Natural killer cell (primary cell): Measurements from ENCODE around the gene CAMTA2. TPM values are rescaled to one million over a fixed set of nuclear protein-coding genes. Genes with fewer than 3 reads are reported as not detected.

Experiments used
- ATAC-seq, 3 donors: fragments of 150-1000 bp in 2 of 3; fragments of 200-7000 bp in 1 of 3; cut with Tn5 transposase; 1 replicate in 1 of 3; 2 replicates in 2 of 3; pipeline ENCODE4 v1.10.0; 2021; ENCODE audit warnings: mild to moderate bottlenecking in 2 of 3, moderate library complexity in 2 of 3
- DNase-seq, 2 donors: peaks; one replicate each; pipeline versions ENCODE4 v3.0.0 to v3.0.0-alpha.2; 2013 to 2021; ENCODE audit warnings: mixed read lengths in 1 of 2
- H3K27ac ChIP-seq: one replicate; pipeline ENCODE4 v1.5.1; 2013; ENCODE audit warnings: mild to moderate bottlenecking, low read length
- H3K27me3 ChIP-seq: one replicate; pipeline ENCODE4 v1.6.1; 2013; ENCODE audit warnings: low read length; ENCODE audit not compliant: control insufficient read depth, insufficient read depth
- H3K36me3 ChIP-seq: one replicate; pipeline ENCODE4 v1.6.1; 2013; ENCODE audit warnings: low read length; ENCODE audit not compliant: control insufficient read depth, insufficient read depth
- H3K4me1 ChIP-seq: one replicate; pipeline ENCODE4 v1.6.1; 2013; ENCODE audit warnings: low read length; ENCODE audit not compliant: control insufficient read depth, insufficient read depth
- H3K4me3 ChIP-seq: one replicate; pipeline ENCODE4 v1.5.1; 2013; ENCODE audit warnings: low read length
- H3K9me3 ChIP-seq: one replicate; pipeline ENCODE4 v1.6.1; 2013; ENCODE audit warnings: low read length; ENCODE audit not compliant: control insufficient read depth, insufficient read depth
- H3K27ac Mint-ChIP-seq, 2 donors: one replicate each; pipeline ENCODE4 v1.8.0; 2022; ENCODE audit warnings: mild to moderate bottlenecking in 2 of 2, mixed read lengths in 2 of 2, moderate library complexity in 1 of 2
- H3K27me3 Mint-ChIP-seq, 2 donors: one replicate each; pipeline ENCODE4 v1.8.0; 2022; ENCODE audit warnings: low read depth in 2 of 2, mixed read lengths in 2 of 2
- H3K36me3 Mint-ChIP-seq: one replicate; pipeline ENCODE4 v1.8.0; 2022; ENCODE audit warnings: mixed read lengths
- H3K4me1 Mint-ChIP-seq, 2 donors: one replicate each; pipeline ENCODE4 v1.8.0; 2022; ENCODE audit warnings: mixed read lengths in 2 of 2
- H3K4me3 Mint-ChIP-seq: one replicate; pipeline ENCODE4 v1.8.0; 2022; ENCODE audit warnings: mild to moderate bottlenecking, moderate library complexity, mixed read lengths
- H3K9me3 Mint-ChIP-seq, 2 donors: one replicate each; pipeline ENCODE4 v1.8.0; 2022; ENCODE audit warnings: mixed read lengths in 2 of 2
- WGBS: methylation state at CpG from one replicate; pipeline ENCODE4 v1.1.7; 2013; ENCODE audit warnings: missing lambda C conversion rate; ENCODE audit not compliant: insufficient coverage; 5-methylcytosine and 5-hydroxymethylcytosine counted together
- intact Hi-C: fragments of 100-400 bp; cut with micrococcal nuclease; formaldehyde crosslinking; loops from one replicate; pipeline ENCODE4 v1.14.2; 2022
- total RNA-seq, 4 donors: library from RNA; stranded (reverse); fragments of 120-200 nt in 1 of 4; gene quantifications; one replicate each; pipeline versions ENCODE4 v1.2.3 to v1.2.4, GENCODE V29; 2013 to 2022
- TF ChIP-seq, protein P1 (sequence below): fragments of 200-600 bp; IDR thresholded peaks from one replicate; pipeline ENCODE4 v1.8.0; 2022; ENCODE audit warnings: antibody characterized with exemption

CAMTA2 gene
- total RNA-seq, 3 donors from 2014 or later (not counting 1 experiment from before 2014, with no cell fraction given), result 56.2 to 69.5 (median 69.4) TPM

DNA sequence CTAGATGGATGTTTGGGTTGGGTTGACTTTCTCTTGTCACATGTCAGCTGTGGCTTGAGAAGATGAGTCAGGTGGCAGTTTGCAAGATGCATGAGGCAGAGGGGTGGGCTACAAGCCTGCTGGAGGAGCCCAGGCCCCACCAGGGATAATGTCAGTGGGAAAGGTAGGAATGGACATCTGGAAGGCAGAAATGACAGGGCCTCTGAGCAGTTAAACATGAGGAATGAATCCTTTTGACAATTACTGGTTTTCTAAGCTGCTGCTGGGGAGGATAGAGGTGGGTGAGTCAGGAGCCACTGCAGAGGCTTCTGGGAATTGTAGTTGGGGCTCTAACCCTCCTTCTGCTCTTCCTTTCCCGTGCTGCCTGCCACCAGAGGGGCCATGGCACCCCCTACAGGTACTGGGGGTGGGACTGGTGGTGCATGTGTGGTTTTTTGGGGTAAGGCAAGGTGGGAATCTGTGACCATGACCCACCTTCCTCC lies 32.0 kb upstream of the CAMTA2 start:
- peaks cover 17% of the 10 kb centered on the region for H3K36me3 ChIP-seq
- Mint-ChIP-seq H3K36me3 (no peaks in the 10 kb centered on the region), H3K4me1 (peaks cover 0 to 10% of the 10 kb centered on the region in 2 donors), H3K9me3 (no peaks in the 10 kb centered on the region), H3K27me3 (no peaks in the 10 kb centered on the region), H3K27ac (no peak overlapping the region), H3K4me3 (no peak overlapping the region)
- intact Hi-C loops, result no loop called here
- no peak overlapping the region for H3K27ac ChIP-seq
- H3K27me3 ChIP-seq, result no peaks in the 10 kb centered on the region
- DNase-seq (peak in 1 of 2 donors; percentile 58), ATAC-seq (peak in 1 of 3 donors; percentile 33)
- WGBS, result 20% methylated on average over 1 of the region's 1 CpG
- no peaks in the 10 kb centered on the region for H3K4me1 ChIP-seq
- H3K9me3 ChIP-seq, result no peaks in the 10 kb centered on the region
- TF ChIP-seq, protein P1, sequence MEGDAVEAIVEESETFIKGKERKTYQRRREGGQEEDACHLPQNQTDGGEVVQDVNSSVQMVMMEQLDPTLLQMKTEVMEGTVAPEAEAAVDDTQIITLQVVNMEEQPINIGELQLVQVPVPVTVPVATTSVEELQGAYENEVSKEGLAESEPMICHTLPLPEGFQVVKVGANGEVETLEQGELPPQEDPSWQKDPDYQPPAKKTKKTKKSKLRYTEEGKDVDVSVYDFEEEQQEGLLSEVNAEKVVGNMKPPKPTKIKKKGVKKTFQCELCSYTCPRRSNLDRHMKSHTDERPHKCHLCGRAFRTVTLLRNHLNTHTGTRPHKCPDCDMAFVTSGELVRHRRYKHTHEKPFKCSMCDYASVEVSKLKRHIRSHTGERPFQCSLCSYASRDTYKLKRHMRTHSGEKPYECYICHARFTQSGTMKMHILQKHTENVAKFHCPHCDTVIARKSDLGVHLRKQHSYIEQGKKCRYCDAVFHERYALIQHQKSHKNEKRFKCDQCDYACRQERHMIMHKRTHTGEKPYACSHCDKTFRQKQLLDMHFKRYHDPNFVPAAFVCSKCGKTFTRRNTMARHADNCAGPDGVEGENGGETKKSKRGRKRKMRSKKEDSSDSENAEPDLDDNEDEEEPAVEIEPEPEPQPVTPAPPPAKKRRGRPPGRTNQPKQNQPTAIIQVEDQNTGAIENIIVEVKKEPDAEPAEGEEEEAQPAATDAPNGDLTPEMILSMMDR, result no peak
- no peak overlapping the region for H3K4me3 ChIP-seq

DNA sequence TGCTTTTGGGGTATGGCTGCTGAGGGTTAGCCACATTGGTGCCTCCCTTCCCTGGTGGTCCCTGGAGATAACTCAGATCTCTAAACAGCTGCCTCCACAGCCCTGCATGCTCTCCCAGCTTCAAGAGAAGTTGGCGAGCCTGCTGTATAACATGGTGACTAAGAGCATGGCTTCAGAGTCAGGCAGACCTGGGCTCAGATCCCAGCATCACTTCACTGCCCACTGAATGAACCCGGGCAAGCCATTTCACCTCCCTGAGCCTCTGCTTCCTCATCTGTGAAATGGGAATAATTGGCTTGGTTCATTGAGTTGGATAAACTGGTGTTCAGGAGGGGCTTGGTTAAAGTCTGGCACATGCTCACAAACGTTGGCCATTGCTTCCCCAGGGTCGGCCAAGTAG lies 26.9 kb upstream of the CAMTA2 start:
- no peaks in the 10 kb centered on the region for H3K9me3 Mint-ChIP-seq
- no peak overlapping the region for H3K4me3 ChIP-seq
- no peaks in the 10 kb centered on the region for H3K27me3 ChIP-seq
- no peak overlapping the region for H3K27ac ChIP-seq
- H3K27ac Mint-ChIP-seq, result no peak overlapping the region
- peaks cover 0 to 3% of the 10 kb centered on the region in 2 donors for H3K4me1 Mint-ChIP-seq
- no peak for DNase-seq
- no peak for ATAC-seq
- no peaks in the 10 kb centered on the region for H3K9me3 ChIP-seq
- H3K4me3 Mint-ChIP-seq, result no peak overlapping the region
- WGBS, result 93% methylated on average over 4 of the region's 4 CpGs
- peaks cover 8% of the 10 kb centered on the region for H3K36me3 ChIP-seq
- no peaks in the 10 kb centered on the region for H3K36me3 Mint-ChIP-seq
- intact Hi-C loops, result no loop called here
- H3K27me3 Mint-ChIP-seq, result no peaks in the 10 kb centered on the region
- H3K4me1 ChIP-seq, result no peaks in the 10 kb centered on the region
- TF ChIP-seq, protein P1, result no peak

DNA sequence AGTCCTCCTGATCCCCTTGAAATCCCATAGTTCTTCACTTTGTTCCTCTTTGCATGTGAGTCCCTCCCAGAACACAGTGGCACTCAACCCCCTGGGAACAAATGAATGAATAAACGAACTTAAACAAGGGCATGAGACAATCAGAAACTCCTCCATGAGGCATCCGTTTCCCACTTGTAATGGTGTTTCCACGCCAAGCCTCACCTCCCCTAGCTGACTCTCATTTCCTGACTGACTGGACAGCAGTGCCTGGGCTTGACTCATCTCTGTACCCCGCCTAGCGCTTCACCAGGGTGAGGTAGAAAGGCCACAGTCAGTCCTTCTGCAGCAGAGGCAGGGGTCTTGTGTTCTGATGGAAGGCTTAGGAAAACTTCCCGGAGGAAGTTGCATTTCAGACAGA lies 24.5 kb upstream of the CAMTA2 start:
- H3K36me3 ChIP-seq, result peaks cover 20% of the 10 kb centered on the region
- no peaks in the 10 kb centered on the region for H3K27me3 Mint-ChIP-seq
- H3K4me1 Mint-ChIP-seq, result no peaks in the 10 kb centered on the region
- H3K36me3 Mint-ChIP-seq, result peaks cover 11% of the 10 kb centered on the region
- no peaks in the 10 kb centered on the region for H3K9me3 Mint-ChIP-seq
- H3K27ac Mint-ChIP-seq, result no peak overlapping the region
- H3K9me3 ChIP-seq, result no peaks in the 10 kb centered on the region
- H3K4me3 Mint-ChIP-seq, result no peak overlapping the region
- H3K27ac ChIP-seq, result no peak overlapping the region
- intact Hi-C loops, result no loop called here
- no peak overlapping the region for H3K4me3 ChIP-seq
- 89% methylated on average over 6 of the region's 6 CpGs for WGBS
- no peaks in the 10 kb centered on the region for H3K4me1 ChIP-seq
- TF ChIP-seq, protein P1, result no peak
- ATAC-seq, result no peak
- no peak for DNase-seq
- H3K27me3 ChIP-seq, result no peaks in the 10 kb centered on the region

DNA sequence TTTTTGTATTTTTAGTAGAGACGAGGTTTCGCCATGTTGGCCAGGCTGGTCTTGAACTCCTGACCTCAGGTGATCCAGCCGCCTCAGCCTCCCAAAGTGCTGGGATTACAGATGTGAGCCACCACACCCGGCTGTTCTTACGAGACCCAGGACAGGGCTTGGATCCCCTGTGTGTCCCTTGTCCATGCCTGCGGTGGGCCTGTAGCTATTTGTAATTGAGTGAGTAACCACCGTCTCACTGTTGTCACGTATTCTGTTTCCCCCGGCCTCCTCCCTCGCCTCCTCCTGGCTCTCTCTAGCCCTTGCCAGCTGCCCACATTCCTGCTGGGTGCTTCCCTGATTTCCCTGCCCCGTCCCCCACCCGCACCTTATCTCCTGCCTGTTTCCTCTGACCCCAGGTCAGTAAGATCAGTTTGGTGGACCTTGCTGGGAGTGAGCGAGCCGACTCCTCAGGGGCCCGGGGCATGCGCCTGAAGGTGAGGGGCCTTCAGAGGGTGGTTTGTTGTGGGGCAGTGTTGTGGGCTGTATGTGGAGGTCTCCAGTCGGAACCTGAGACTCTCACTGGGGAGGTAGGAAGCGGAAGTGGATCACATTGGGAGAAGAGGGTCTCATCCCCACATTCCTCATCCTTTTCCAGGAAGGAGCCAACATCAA lies 15.9 kb upstream of the CAMTA2 start:
- Mint-ChIP-seq H3K27ac (no peak overlapping the region), H3K4me3 (no peak overlapping the region), H3K9me3 (no peaks in the 10 kb centered on the region), H3K4me1 (peaks cover 18 to 29% of the 10 kb centered on the region in 2 donors), H3K27me3 (no peaks in the 10 kb centered on the region), H3K36me3 (peaks cover 26% of the 10 kb centered on the region)
- Histone ChIP-seq H3K27ac (no peak overlapping the region), H3K36me3 (peaks cover 39% of the 10 kb centered on the region), H3K4me3 (no peak overlapping the region), H3K4me1 (peaks cover 11% of the 10 kb centered on the region), H3K27me3 (no peaks in the 10 kb centered on the region), H3K9me3 (no peaks in the 10 kb centered on the region)
- TF ChIP-seq, protein P1, result no peak
- over 99% methylated on average over 16 of the region's 18 CpGs for WGBS
- ATAC-seq (no peak), DNase-seq (no peak)
- intact Hi-C loops, result no loop called here
